Measurements from ENCODE around the gene ANKS1A.

DNA sequence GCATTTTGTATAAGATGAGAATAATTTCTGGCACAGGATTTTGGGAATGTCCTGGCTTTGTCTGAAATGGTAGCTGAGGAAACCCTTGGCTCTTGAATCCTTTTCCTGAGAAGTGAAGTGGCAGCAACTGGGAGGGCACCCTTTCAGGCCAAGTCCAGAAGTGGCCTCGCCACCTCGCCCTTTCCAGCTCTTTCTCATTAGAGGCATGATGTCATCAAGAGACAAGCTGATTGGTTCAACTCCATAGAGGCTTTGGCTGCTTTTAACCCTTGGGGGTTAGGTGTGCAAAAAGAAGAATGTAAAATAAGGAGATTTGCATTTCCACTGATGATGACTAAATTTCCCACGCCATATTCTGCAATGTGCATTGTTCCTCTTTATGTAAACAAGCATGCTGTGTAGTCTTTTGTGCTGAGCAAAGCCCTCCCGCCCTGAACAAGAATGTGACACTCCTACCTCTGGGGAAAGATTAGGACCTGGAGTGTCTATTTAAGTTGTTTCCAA lies 135.5 kb downstream of the ANKS1A start:
- TF ChIP-seq, protein P1, sequence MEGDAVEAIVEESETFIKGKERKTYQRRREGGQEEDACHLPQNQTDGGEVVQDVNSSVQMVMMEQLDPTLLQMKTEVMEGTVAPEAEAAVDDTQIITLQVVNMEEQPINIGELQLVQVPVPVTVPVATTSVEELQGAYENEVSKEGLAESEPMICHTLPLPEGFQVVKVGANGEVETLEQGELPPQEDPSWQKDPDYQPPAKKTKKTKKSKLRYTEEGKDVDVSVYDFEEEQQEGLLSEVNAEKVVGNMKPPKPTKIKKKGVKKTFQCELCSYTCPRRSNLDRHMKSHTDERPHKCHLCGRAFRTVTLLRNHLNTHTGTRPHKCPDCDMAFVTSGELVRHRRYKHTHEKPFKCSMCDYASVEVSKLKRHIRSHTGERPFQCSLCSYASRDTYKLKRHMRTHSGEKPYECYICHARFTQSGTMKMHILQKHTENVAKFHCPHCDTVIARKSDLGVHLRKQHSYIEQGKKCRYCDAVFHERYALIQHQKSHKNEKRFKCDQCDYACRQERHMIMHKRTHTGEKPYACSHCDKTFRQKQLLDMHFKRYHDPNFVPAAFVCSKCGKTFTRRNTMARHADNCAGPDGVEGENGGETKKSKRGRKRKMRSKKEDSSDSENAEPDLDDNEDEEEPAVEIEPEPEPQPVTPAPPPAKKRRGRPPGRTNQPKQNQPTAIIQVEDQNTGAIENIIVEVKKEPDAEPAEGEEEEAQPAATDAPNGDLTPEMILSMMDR (tag by site-specific recombination; IDR thresholded peaks at IDR 0.05) = no peak
- TF ChIP-seq ZBTB48 (tag by site-specific recombination; IDR thresholded peaks at IDR 0.05) (no peak), ZNF302 (tag by site-specific recombination; IDR thresholded peaks at IDR 0.05; ENCODE audit: low read depth) (no peak), ZNF549 (tag by site-specific recombination; IDR thresholded peaks at IDR 0.05) (no peak), ZNF416 (tag by site-specific recombination; IDR thresholded peaks at IDR 0.05) (no peak), YY1 (tag by site-specific recombination; IDR thresholded peaks at IDR 0.05) (no peak), ZNF785 (tag by site-specific recombination; IDR thresholded peaks at IDR 0.05) (no peak), ZNF777 (tag by site-specific recombination; IDR thresholded peaks at IDR 0.05; ENCODE audit: borderline replicate concordance) (no peak), SP7 (tag by site-specific recombination; IDR thresholded peaks at IDR 0.05) (peak; percentile 47; the same call in 1 of the 2 replicates), ZNF596 (tag by site-specific recombination; IDR thresholded peaks at IDR 0.05) (no peak), ZNF530 (tag by site-specific recombination; IDR thresholded peaks at IDR 0.05; ENCODE audit: low read depth) (no peak), ZNF391 (tag by site-specific recombination; IDR thresholded peaks at IDR 0.05; ENCODE audit: borderline replicate concordance, low read depth) (no peak)
- TF ChIP-seq, protein P2, sequence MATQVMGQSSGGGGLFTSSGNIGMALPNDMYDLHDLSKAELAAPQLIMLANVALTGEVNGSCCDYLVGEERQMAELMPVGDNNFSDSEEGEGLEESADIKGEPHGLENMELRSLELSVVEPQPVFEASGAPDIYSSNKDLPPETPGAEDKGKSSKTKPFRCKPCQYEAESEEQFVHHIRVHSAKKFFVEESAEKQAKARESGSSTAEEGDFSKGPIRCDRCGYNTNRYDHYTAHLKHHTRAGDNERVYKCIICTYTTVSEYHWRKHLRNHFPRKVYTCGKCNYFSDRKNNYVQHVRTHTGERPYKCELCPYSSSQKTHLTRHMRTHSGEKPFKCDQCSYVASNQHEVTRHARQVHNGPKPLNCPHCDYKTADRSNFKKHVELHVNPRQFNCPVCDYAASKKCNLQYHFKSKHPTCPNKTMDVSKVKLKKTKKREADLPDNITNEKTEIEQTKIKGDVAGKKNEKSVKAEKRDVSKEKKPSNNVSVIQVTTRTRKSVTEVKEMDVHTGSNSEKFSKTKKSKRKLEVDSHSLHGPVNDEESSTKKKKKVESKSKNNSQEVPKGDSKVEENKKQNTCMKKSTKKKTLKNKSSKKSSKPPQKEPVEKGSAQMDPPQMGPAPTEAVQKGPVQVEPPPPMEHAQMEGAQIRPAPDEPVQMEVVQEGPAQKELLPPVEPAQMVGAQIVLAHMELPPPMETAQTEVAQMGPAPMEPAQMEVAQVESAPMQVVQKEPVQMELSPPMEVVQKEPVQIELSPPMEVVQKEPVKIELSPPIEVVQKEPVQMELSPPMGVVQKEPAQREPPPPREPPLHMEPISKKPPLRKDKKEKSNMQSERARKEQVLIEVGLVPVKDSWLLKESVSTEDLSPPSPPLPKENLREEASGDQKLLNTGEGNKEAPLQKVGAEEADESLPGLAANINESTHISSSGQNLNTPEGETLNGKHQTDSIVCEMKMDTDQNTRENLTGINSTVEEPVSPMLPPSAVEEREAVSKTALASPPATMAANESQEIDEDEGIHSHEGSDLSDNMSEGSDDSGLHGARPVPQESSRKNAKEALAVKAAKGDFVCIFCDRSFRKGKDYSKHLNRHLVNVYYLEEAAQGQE (tag by site-specific recombination; IDR thresholded peaks at IDR 0.05) = no peak

Measured in HEK293 (cell line).